HG02759 (cell line): Measurements from ENCODE around the gene INTS14.
"Not testable (repeated sequence)": the region's sequence is repeated elsewhere in the genome, so short reads cannot be mapped to it uniquely, and the experiment has no call there.

Experiments used
- ATAC-seq: cut with Tn5 transposase; IDR thresholded peaks from one replicate; pipeline ENCODE4 v1.9.1; 2021; ENCODE audit warnings: mild to moderate bottlenecking, moderate library complexity; ENCODE audit not compliant: unreplicated experiment

Gene INTS14

DNA sequence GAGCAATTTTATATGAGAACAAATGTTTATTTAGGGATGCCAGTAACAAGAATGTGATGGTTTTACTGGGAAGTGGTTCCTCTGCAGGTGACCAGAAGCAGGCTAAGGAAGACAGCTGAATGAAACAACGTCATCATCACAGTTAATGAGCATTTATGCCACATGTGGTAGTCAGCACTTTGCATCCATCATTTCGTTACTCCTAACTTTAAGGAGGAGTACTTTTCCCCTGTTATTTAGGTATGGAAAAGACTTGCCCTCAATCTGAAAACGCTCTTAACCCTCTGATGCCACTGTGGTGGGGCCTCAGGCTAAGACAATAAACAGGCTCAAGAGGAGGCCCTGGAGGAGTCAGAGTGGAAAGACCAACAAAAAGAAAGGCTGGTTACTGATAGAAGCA, 31.2 kb downstream of the INTS14 start:
- no peak for ATAC-seq

DNA sequence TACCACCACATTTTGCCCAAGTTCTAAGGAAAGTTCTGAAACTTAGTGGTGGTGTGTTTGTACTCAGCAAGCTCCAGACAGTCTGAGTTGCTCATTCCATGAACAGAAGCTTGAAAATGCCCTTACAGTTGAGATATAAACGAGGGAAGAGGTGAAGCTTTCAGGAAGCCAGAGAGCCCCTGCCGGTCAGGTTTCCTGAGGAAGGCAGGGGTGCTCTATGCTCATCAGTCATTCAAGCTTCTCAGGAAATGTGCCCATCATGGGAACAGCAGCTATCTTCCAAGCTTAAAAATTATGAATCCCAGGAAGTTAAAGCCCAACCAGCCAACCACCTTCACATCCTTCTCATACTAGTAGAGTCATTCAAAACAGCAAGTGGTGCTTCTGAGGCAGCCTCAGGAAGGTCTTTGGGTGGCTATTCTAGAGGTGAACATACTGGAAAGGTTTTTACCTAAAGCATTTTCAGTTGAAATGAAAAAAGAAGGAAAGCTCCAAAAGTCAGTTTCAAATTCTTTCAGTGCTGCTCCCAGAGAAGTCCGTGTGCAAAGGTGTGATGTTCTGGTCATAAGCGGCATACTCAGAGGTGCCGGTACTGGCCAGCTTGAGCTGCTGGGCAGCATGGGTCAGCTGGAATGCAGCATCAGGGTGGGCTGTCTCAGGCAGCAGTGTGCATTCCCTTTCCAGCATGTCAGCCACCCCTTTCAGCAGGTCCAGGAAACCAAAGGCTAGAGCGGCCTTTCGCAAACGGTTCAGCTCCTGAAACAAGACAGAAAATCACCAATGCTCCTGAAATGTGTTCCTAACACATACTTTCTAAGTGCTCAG, 31.8 kb downstream of the INTS14 start:
- ATAC-seq: no peak

DNA sequence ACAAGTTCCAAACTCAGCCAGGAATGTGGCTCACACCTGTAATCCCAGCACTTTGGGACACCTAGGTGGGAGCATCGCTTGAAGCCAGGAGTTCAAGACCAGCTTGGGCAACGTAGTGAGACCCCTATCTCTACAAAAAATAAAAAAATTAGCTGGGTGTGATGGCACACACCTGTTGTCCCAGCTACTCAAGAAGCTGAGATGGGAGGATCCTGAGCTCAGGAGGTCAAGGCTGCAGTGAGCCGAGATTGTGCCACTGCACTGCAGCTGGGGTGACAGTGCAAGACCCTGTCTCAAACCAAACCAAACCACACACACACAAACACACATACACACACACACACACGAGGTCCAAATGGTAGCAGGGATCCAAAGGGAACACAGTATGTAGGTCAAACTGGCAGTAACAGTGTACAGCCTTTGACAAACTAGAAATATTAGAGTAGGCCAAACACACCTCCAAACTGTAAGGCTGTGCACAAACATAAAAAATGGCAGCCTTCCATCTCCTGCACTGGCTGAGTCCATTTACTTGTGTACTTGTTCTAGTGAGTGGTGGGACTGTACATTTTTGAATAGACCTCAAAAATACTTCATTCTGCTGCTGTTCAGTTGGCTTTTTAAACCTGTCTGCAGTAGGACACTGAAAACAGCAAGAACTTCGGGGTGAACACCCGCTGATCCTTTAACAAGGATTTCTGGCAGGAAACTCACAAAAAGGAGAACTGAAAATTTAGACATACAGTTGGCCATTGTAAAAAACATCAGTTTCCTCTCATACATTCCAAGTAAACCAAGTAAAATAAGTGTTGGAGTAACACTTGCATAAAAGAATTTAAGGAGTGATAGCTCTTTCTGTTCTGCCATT, 33.6 kb downstream of the INTS14 start:
- ATAC-seq: no peak

DNA sequence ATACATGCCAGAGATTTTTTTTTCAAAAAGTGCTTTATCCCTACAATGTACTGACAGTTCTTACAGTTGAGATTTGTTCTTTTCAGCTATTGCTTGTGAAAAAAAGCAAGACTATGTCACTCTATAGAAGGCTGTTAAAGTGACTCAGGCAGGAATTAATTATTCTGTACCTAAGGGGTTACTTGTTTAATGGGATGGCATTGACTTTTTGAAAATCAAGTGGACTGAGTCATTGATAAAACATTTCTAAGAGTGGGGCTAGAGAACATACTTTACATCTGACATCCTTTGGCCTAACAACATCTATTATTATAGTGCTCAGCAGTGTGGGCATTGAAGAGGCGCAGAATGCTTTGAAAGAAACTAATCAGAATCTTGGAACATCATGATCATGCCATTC, 34.3 kb downstream of the INTS14 start:
- no peak for ATAC-seq

DNA sequence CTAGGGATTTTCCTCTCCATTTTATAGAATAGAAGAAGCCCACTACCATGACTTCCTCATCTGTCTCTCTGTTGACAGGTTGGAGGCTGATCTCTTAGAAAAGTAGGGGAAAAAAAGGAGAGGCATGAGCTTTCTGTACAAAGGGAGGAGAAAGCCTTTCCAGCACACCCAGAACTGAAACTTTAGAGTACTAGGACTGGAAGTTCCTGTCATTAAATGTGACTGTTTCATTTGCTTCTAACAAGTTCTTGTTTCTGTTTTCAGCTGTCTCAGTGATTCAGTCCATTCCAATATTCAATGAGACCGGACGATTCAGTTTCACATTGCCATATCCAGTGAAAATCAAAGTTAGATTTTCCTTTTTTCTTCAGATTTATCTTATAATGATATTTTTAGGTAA, 39.0 kb downstream of the INTS14 start:
- ATAC-seq: no peak

DNA sequence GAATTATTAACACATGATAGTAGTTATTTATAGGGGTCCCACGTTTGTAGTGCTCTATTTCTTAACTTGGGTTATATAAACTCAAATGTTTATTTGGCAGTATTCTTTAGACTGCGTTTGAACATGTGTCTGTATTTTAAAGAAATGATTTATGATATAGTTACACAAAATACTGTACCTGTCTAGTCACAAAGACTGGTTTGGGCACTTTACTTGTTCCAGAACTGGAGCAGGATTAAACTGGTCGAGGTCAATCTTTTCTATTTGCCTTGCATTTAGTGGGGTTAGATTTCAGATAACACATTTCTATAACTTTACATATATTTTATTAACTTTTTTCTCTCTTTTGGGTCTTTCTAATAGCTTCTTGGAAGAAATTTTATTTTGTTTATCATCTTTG, 41.2 kb downstream of the INTS14 start:
- ATAC-seq: no peak

DNA sequence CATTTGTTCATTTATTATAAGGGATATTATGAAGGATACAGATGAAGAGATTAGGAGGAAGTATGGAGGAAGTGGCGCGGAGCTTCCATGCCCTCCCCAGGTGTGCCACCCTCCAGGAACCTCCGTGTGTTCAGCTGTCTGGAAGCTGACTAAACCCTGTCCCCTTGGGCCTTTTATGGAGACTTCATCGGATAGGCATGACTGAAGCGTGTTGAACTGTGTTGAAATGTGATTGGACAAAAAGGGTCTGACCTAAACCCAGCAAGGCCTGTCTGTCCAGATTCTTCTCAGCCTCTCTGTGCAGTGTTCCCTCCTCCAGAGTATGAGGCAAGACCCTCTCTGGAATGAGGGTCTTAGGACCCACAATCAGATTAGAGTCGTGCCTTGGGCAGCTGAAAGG, 49.0 kb downstream of the INTS14 start:
- ATAC-seq: no peak

DNA sequence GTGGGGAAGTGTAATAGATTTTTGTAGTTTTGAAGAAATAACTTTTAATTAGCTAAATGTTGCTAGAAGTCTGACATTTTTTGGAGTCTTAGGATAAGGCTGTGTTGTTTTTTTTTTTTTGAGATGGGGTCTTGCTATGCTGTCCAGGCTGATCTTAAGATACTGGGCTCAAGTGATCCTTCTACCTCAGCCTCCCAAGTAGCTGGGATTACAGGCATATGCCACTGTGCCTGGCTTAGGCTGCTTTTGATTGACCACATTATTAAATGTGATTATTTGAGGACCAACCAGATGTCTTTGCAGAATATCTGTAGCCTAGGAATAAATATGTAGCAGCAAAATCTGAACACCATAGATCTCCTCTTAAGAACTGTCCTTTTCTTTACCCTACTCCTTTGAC, 51.0 kb downstream of the INTS14 start:
- ATAC-seq: no peak

DNA sequence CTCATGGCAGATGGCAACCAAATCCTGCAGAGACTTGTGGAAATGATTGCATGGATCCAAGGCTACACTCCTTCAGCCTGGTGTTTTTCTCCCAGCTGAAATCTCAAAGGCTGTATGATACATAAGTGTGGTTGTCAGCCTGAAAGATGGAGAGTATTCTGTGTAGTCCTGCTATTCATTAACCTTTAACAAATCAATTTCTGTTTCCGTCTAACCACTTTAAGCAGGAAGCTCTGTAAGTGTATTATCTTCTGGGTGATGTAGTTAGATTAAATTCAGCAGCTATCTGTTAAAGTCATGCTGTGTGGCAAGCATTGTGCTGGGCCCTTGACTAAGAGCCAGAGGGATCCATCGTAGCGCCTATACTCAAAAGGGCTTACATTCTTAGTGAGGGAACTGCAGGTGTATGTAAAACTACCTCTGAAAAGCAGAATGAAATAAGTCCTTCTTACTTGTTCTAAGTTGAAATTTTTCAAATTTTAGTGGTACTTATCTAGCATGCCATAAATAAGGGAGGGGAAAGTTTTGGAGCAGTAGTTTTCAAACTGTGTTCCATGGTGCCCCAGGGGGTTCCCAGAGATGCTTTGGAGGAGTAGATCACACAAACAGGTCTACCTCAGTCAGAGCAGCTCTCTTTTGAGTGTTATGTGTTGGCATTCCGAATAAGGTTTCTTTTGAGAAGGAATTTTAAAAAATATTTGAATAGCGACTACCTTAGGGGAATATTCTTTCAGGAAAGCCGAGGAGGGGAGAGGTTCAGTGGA, 51.8 kb downstream of the INTS14 start:
- no peak for ATAC-seq

DNA sequence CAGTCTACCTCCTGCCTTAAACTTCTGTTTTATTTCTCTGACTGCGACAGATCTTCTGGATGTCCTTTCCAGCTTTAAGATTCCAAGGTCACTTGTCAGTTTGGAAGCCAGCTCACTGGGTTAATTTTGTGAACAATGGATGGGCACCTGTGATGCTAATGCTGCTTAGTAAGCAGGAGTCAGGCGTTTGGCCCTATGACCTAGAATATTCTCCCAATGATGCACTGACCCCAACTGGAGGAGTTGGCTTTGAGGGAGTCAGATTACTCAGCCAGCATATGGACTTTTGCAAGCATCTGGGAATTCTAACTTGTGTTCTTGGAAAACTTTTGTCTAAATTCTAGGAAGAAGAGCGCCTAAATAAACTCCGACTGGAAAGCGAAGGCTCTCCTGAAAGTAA, 52.6 kb downstream of the INTS14 start:
- no peak for ATAC-seq

DNA sequence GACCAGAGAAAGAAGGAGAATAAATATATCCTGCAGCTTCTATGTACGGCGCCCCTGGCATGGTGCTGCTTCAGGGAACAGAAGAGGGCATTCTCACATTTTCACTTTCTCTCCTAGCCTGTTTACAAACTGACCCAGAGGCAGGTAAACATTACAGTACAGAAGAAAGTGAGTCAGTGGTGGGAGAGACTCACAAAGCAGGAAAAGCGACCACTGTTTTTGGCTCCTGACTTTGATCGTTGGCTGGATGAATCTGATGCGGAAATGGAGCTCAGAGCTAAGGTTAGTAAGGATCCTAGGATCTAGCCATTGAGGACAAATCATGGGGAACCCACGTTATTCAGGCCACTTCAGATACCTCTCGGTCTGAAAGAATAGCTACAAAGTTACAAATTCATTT, 54.3 kb downstream of the INTS14 start:
- ATAC-seq: no peak

DNA sequence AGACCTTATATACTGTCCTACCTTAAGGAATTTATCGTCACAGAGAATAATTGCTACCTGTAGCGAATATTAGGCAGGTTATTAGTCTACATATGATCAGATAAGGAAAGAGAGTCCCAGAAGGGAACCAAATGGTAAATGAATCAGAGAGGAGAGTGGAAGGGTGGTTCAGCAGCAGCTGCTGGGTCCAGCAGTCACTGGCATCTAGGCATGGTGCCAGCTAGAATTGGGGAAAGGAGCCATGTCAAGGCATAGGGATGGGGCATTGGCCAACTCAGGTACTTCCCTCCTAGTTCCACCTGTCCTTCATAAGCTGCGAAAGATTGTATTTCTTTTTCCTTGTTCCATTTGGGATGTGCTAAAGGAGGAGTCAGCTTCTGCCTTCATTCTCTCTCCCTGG, 57.2 kb downstream of the INTS14 start:
- no peak for ATAC-seq

DNA sequence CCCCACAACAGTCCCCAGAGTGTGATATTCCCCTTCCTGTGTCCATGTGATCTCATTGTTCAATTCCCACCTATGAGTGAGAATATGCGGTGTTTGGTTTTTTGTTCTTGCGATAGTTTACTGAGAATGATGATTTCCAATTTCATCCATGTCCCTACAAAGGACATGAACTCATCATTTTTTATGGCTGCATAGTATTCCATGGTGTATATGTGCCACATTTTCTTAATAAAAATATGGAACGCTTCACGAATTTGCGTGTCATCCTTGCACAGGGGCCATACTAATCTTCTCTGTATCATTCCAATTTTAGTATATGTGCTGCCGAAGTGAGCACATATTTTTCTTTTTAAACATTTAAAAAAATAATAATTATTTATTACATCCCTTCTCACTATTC, 58.1 kb downstream of the INTS14 start:
- ATAC-seq: not testable (repeated sequence)

DNA sequence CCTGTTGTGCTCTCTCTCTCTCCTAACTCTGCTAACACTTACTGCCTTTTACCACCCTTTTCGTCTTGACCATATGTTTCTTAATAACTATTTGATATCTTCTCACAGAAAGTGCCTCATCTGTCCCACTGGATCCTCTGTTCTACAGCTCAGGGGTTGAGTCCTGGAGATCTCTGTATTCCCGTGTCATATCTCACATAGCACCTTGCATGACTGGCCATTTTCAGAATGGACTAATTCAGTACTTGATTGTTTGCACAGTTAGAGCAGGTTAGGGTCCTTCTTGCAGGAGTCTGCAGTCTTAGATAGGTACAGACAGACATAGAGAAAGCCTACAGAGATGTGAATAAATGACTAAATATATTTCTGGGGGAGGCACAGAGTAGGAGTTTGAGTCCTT, 59.7 kb downstream of the INTS14 start:
- ATAC-seq: no peak

DNA sequence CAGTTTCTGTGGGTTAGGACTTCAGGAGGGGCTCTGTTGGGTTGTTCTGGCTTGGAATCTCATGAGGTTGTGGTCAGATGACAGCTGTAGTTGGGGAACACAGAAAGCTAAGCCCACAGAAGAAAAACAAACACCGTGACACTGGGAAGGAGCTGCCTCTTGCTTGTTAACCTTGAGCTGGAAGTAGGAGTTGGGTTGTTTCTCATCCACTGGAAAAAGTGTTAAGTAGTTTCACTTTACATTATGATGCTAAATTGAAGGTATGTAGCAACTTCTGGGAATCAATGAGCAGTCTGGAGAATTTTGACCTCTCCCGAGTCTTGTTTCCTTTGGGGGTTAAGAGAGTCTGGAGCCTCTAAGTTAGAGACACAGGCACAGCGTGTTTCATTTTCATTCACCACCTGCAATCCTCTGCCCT, 60.2 kb downstream of the INTS14 start:
- ATAC-seq: no peak

DNA sequence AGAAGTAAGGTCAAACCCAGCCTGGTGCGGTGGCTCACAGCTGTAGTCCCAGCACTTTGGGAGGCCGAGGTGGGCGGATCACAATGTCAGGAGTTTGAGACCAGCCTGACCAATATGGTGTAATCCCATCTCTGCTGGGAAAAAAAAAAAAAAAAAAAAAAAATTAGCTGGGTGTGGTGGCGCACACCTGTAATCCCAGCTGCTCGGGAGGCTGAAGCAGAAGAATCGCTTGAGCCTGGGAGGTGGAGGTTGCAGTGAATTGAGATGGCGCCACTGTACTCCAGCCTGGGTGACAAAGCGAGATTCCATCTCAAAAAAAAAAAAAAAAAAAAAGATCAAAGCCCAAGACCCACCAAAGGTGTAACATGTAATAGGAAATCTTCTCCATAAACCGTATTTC, 61.6 kb downstream of the INTS14 start:
- not testable (repeated sequence) for ATAC-seq

DNA sequence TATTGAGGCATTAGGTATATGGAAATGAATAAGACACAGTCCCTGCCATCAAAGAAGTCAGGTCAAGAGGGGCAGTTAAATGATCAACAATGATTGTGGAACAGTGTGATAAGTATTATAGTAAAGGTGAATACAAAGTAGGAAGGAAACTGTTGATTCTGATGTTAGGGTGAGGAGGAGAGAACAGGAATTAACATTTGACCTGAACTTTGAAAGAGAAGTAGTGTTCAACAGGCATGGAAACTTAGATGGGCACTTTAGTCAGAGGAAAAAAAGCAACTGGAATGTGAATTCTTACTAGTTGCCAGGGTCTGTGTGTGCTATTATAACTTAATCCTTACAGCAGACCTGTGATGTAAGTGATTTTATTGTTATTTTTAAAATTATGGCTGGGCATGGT, 63.1 kb downstream of the INTS14 start:
- ATAC-seq: no peak

DNA sequence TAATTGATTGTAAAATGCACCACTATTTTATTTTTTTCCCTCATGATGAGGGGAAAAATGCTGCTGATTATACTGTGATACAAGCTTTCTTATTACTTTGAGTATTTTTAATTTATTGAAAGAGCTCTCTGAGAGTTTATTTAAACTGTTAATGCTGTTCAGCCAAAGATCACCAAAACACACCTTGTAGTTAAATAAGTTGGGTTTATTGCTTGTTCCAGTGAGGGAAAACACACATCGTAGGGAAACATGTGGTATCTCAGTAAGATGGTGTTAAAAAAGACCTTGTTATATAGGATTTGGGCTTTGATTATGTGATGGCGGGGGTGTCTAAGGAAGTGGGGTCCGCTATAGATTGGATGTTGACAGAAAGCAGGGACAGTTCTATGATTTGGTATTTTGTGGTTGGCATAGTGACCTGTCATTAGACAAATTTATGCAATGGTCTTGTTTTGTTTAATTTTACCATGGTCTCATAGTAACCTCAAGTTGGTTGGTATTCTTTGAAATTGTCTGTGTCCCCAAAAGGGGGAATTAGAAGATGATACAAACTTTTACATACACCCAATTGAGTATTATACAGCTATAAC, 69.6 kb downstream of the INTS14 start:
- ATAC-seq: no peak

DNA sequence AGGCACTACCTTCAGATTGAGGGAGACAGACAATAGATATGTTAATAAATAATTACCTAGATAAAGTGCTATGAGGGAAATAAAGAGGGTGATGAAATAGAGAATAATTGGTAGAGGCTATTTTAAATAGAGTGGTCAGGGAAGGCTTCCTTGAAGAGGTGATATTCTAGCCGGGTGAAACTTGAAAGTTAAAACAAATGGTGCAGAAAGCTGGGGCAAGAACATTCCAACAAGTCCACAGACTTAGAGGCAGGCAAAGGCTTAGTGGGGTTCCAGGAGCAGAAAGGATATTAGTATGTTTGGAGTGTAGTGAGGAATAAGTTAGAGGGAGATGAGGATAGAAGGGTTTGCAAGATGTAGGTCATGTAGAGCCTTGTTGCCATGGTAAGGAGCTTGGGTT, 70.6 kb downstream of the INTS14 start:
- ATAC-seq: no peak

DNA sequence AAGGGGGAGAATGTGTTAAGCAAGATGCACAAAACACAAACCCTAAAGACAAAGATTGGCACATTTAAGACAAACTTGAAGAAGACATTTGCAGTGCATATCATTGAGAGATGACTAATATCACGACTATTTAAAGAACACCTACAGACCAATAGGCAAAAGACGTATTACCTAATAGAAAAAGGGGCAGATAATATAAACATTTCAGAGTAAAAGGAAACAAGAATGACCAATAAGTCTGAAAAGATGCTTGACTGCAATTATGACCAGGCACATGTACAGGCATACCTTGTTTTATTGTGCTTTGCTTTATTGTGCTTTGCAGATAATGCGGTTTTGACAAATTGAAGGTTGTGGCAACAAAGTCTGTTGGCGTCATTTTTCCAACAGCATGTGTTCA, 75.7 kb downstream of the INTS14 start:
- ATAC-seq: no peak
